NCI-H69 (cell line): ENCODE data around the gene AGMO.

ENCODE experiments used
- DNase-seq: peaks from one replicate; lab custom pipeline; 2025; lab: John Stamatoyannopoulos, UW

Gene AGMO

GRCh38 chr7:15561835-15562234, at the start of gene AGMO:
Gene AGMO, minus strand, starts transcription at chr7:15562015.
- peak; percentile 75 for DNase-seq

DNA sequence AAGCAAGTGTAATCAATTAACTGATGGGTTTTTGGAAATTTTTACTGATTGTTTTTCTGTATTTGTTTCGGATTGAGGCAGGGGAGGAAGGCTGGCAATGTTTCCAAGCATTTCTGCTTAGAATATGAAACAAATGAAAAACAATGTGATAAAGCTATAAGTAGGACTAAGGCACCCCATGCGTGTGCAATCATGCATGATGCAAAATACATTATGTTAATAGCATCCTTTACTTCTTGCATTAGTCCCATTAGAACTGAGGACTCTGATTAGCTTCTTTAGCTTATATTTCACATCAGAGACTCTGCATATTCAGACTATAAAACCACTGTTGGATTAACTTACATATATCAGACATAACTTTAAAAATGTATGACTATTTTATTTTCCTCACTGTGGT, 48.7 kb upstream of the AGMO start:
- DNase-seq = no peak

GRCh38 chr7:15609287-15609686, 47.5 kb upstream of the AGMO start:
- DNase-seq = peak; percentile 46

GRCh38 chr7:15607529-15608210, 45.9 kb upstream of the AGMO start:
- DNase-seq = no peak

DNA sequence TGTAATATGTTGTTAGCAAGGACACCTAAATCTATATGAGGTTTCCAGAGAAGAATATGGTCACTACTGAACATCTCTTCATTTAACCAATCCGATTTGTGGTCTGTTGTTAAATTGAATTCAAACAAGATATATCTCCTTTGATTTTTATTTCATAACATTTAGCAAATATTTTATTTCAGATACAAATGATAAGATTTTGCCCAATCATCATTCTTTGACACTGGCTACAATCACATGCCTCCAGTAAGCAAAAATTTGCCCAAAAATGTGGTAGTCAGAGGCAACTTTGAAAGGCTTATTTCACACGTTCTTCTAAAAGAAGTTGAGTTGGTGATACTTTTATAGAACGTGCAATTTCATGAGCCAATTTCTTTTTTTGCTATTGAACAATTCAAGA, 44.7 kb upstream of the AGMO start:
- no peak for DNase-seq

DNA sequence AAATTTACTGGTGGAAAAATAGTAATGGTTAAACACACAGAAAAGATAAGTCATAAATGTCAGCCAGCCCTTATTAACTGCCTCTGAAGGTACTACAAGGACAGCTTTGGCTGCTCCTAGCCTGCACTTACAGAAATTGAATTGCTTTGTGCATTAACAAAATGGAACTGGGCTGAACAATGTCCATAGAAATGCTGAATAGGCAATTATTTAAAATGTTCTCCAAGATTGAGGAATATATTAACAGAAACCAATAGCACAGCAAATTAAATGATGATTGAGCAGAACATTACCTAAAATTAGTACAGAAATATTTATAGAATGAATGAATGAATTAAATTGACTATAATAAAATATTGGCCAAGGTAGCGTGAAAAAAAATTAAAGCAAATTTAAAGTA, 42.4 kb upstream of the AGMO start:
- DNase-seq = no peak

GRCh38 chr7:15603124-15603523, 41.3 kb upstream of the AGMO start:
- peak; percentile 23 for DNase-seq

- peak; percentile 95 for DNase-seq
These were observed 40.4 kb upstream of the AGMO start for GRCh38 chr7:15602236-15602635.

GRCh38 chr7:15601175-15601574, 39.4 kb upstream of the AGMO start:
- DNase-seq = peak; percentile 69

DNA sequence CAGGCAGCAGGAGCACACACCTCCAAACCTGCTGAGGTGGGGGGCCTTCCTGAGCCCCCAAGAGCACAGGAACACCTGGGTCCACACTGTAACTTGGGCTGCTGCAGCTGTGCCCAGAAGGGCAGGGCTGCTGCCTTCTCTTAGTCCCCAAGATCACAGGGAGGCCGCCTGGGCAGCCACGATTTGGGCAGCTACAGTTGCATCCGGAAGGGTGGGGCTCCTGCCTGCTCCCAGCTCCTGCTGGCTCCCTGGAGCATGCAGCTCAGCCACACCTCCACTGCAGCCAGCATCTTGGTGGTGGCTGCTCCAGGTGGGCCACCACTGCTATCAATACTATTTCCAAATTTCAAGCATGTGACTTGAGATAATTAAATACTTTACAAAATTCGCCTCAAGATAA, 38.5 kb upstream of the AGMO start:
- DNase-seq = peak; percentile 73

- no peak for DNase-seq
These were observed 32.6 kb upstream of the AGMO start for GRCh38 chr7:15594461-15594860.

- DNase-seq = peak; percentile 35
These were observed 31.6 kb upstream of the AGMO start for GRCh38 chr7:15593382-15593781.

GRCh38 chr7:15586266-15586665, 24.5 kb upstream of the AGMO start:
- no peak for DNase-seq

DNA sequence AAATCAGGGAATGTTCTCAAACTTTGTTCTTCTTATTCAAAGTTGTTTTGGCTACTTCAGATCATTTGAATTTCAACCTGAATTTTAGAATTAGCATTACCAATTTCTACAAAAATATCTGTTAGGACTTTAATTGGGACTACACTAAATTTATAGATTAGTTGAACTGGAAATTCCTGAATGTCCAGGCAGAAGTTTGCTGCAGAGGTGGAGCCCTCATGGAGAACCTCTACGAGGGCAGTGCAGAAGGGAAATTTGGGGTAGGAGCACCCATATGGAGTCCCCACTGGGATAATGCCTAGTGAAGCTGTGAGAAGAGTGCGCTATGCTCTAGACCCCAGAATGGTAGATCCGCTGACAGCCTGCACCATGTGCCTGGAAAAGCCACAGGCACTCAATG, 22.8 kb upstream of the AGMO start:
- DNase-seq = peak; percentile 10

DNA sequence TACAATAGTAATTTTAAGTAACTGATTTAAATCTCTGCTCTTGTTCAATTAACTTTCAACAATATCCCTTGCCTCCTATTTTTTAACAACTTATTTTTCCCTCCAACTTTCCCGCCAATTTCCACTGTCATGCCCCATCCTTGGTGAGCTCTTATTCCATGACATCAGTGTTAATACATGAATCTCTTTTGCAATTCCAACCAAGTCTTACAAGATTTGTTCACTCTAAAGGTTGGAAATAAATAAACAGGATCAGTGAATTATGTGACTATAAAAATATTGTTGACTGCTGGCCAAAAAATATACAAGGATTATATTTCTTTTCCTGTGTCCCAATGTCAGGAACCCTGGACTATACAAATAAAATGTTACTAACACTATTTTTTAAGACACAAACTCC, 21.0 kb upstream of the AGMO start:
- DNase-seq = no peak

- DNase-seq = peak; percentile 37
These were observed 19.6 kb upstream of the AGMO start for GRCh38 chr7:15581352-15581951.

- no peak for DNase-seq
These were observed 19.0 kb upstream of the AGMO start for GRCh38 chr7:15580604-15581351.

DNA sequence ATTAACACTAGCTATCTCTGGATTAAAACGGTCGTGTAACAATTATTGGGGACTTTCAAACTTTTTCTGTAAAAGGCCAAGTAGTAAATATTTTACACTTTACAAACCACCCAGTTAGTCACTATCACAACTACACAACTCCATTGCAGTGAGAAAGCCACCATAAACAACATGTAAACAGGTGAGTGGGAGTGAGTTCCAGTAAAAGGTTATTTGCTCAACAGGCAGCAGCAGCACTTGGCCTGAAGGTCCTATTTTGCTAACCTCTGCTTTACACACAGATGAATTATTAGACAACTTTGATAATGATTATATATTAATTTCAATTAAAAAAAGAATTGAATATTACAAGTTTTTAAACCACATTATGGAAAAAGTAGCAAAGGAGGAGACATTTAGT, 15.8 kb upstream of the AGMO start:
- DNase-seq = no peak

GRCh38 chr7:15571301-15571878, 9.6 kb upstream of the AGMO start:
- DNase-seq = peak; percentile 41

DNA sequence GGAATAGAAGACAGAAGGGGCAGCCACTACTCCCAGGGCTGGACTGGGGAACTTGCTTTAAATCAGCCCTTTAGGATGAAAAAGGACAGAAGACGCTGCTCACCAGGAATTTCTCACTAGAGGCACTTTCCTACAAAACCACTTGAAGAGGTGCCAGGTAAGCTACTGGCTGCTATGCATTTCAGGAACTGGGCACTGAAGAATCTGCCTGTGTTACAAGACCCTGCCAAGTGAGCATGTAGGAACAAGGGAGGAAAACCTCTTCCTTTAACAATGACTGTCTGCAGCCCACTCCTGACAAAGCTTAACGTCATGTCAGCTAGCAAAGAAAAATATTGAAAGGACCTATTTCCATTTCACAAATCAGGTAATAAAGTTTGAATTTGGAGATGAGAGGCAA, 5.8 kb upstream of the AGMO start:
- peak; percentile 24 for DNase-seq

- no peak for DNase-seq
These were observed 5.2 kb upstream of the AGMO start for GRCh38 chr7:15567036-15567435.

GRCh38 chr7:15566476-15566875, 4.7 kb upstream of the AGMO start:
- no peak for DNase-seq

GRCh38 chr7:15560968-15561367, 847 bp downstream of the AGMO start:
- DNase-seq = no peak
